Erythroblast (primary cell): Measurements from ENCODE around the gene PPFIA4.

Source experiments
- GATA1 ChIP-seq: IDR thresholded peaks from 2 replicates; pipeline ENCODE4 v1.6.1; 2011; ENCODE audit warnings: low read depth, mild to moderate bottlenecking, control low read depth, low read length, moderate library complexity
- POLR2A ChIP-seq: IDR thresholded peaks from 2 replicates; pipeline ENCODE4 v1.6.1; 2011; ENCODE audit warnings: mild to moderate bottlenecking, low read length

DNA sequence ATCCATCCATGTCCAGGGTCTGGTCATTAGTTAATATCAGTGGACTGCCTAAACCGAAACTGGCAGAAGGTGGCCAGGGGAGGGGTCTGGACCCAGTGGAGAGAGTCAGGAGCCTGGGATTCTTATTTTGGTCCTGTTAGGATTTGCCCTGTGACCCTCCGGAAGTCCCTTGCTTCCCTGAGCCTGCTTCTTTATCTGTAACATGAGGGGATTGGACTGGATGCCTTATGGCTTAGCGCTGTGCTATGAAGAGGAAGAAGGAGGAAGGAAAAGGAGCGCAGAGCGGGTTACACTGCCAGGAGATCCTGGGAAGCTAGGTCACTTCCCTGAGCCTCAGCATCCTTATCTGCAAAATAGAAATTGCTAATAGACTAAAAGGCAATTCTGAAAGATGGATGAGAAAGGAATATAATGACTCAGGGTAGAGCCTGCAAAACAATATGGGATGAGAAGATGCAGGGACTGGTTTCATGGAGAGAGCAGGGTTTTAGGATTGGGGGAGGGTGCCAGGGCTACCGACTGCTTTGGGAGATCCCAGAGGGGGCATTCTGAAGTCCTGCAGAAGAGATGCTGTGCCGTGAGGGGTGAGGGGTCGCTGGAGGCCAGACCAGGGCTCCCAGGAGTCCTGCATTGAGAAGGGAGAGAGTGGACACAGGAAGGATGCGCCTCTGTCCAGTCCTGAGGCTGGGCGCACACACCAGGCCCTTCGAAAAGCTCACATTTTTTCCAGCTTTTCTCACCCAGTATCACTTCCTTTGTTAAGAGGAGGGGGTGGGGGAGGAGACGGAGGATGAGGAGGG is 100.8 kb downstream of the PPFIA4 start:
- TF ChIP-seq POLR2A (no peak), GATA1 (no peak)
